B cell (primary cell): Measurements from ENCODE around the gene ADAM12. TPM values are rescaled to one million over a fixed set of nuclear protein-coding genes. Genes with fewer than 3 reads are reported as not detected.

Experiments used
- ATAC-seq: fragments of 200-7000 bp; cut with Tn5 transposase; one replicate; pipeline ENCODE4 v1.10.0; 2021; ENCODE audit warnings: low read depth, mild to moderate bottlenecking, moderate number of reproducible peaks, moderate library complexity
- CTCF ChIA-PET: fragments of 350-600 bp; sonication (Branson Sonifier 250); formaldehyde crosslinking; loops from one replicate; lab custom pipeline; 2021; ENCODE audit warnings: antibody characterized with exemption, inconsistent platforms; lab: Charles Lee
- POLR2A ChIA-PET: fragments of 350-600 bp; sonication (Branson Sonifier 250); formaldehyde crosslinking; loops from one replicate; lab custom pipeline; 2021; ENCODE audit warnings: antibody characterized with exemption; lab: Charles Lee
- DNase-seq: peaks from one replicate; pipeline ENCODE4 v3.0.0; 2013
- H2AFZ ChIP-seq: 2 replicates; pipeline ENCODE4 v1.6.1; 2012; ENCODE audit warnings: mild to moderate bottlenecking, low read depth, low read length; ENCODE audit not compliant: insufficient read depth, poor library complexity, severe bottlenecking
- H3K27ac ChIP-seq, 2 donors: 1 replicate in 1 of 2; 2 replicates in 1 of 2; pipeline ENCODE4 v1.5.1; 2012 to 2013; ENCODE audit warnings: low read length in 2 of 2, mild to moderate bottlenecking in 2 of 2, moderate library complexity in 1 of 2
- H3K27me3 ChIP-seq, 4 experiments: fragments of 200-600 bp in 1 of 4; sonication (generic) in 1 of 4; replicated peaks in 1 of 4; 1 replicate in 2 of 4; 2 replicates in 2 of 4; pipeline versions ENCODE4 v1.6.1 to v1.7.0; 2013 to 2016; ENCODE audit warnings: low read length in 3 of 4, mild to moderate bottlenecking in 2 of 4, mixed read lengths in 1 of 4, moderate library complexity in 1 of 4; ENCODE audit not compliant: insufficient read depth in 4 of 4, control insufficient read depth in 3 of 4; ENCODE audit errors: control extremely low read depth in 1 of 4
- H3K36me3 ChIP-seq, 2 experiments: replicated peaks in 1 of 2; 1 replicate in 1 of 2; 2 replicates in 1 of 2; pipeline versions ENCODE4 v1.6.1 to v1.7.1; 2013; ENCODE audit warnings: low read length in 1 of 2; ENCODE audit not compliant: insufficient read depth in 2 of 2, control insufficient read depth in 1 of 2; ENCODE audit errors: control extremely low read depth in 1 of 2, extremely low read depth in 1 of 2
- H3K4me1 ChIP-seq, 2 donors: fragments of 200-600 bp in 1 of 2; sonication (generic) in 1 of 2; 1 replicate in 1 of 2; 2 replicates in 1 of 2; pipeline versions ENCODE4 v1.5.1 to v1.6.1; 2013 to 2017; ENCODE audit warnings: low read length in 2 of 2; ENCODE audit not compliant: control insufficient read depth in 2 of 2, insufficient read depth in 2 of 2
- H3K4me2 ChIP-seq: replicated peaks from 2 replicates; pipeline ENCODE3; 2012; ENCODE audit warnings: mild to moderate bottlenecking, low read depth, low read length; ENCODE audit not compliant: poor library complexity, severe bottlenecking
- H3K4me3 ChIP-seq, 5 experiments: fragments of 200-600 bp in 1 of 5; sonication (generic) in 1 of 5; 1 replicate in 3 of 5; 2 replicates in 2 of 5; pipeline versions ENCODE4 v1.5.1 to v1.7.0; 2011 to 2016; ENCODE audit warnings: low read length in 4 of 5, mild to moderate bottlenecking in 4 of 5, low read depth in 2 of 5, control low read depth in 1 of 5, moderate library complexity in 1 of 5; ENCODE audit not compliant: insufficient read depth in 1 of 5; ENCODE audit errors: control extremely low read depth in 1 of 5, extremely low read depth in 1 of 5
- H3K79me2 ChIP-seq: fragments of 200-600 bp; sonication (generic); one replicate; pipeline ENCODE4 v1.6.0; 2016; ENCODE audit warnings: low read length; ENCODE audit not compliant: control insufficient read depth, insufficient read depth
- H3K9ac ChIP-seq: fragments of 200-600 bp; sonication (generic); 2 replicates; pipeline ENCODE4 v1.6.1; 2017; ENCODE audit warnings: mild to moderate bottlenecking, low read length, moderate library complexity
- H3K9me3 ChIP-seq, 3 donors: one replicate each; pipeline versions ENCODE4 v1.6.1 to v1.7.1; 2013; ENCODE audit warnings: low read length in 2 of 3; ENCODE audit not compliant: control insufficient read depth in 2 of 3, insufficient read depth in 1 of 3; ENCODE audit errors: control extremely low read depth in 1 of 3
- H4K20me1 ChIP-seq: 2 replicates; pipeline ENCODE4 v1.6.0; 2012; ENCODE audit warnings: mild to moderate bottlenecking, low read length; ENCODE audit not compliant: insufficient read depth, control insufficient read depth, poor library complexity, severe bottlenecking
- H3K27ac Mint-ChIP-seq: one replicate; pipeline ENCODE4 v1.8.0; 2021; ENCODE audit warnings: mixed read lengths
- H3K27me3 Mint-ChIP-seq: one replicate; pipeline ENCODE4 v1.8.0; 2021; ENCODE audit warnings: mixed read lengths
- H3K4me1 Mint-ChIP-seq: one replicate; pipeline ENCODE4 v1.8.0; 2021; ENCODE audit warnings: mixed read lengths
- H3K4me3 Mint-ChIP-seq: one replicate; pipeline ENCODE4 v1.8.0; 2021; ENCODE audit warnings: mixed read lengths
- H3K9me3 Mint-ChIP-seq: one replicate; pipeline ENCODE4 v1.8.0; 2022; ENCODE audit warnings: mixed read lengths; ENCODE audit not compliant: insufficient read depth
- EZH2 ChIP-seq: IDR thresholded peaks from 2 replicates; pipeline ENCODE4 v1.6.1; 2012; ENCODE audit warnings: borderline replicate concordance, low read depth, mild to moderate bottlenecking, moderate library complexity, low read length; ENCODE audit not compliant: insufficient read depth, poor library complexity, severe bottlenecking
- WGBS: methylation state at CpG from one replicate; pipeline ENCODE4 v1.1.5; 2013; ENCODE audit warnings: missing lambda C conversion rate; ENCODE audit not compliant: insufficient coverage; 5-methylcytosine and 5-hydroxymethylcytosine counted together
- intact Hi-C: fragments of 100-400 bp; cut with micrococcal nuclease; formaldehyde crosslinking; loops from one replicate; pipeline ENCODE4 v1.10.0; 2022
- polyA plus RNA-seq: library from polyadenylated mRNA; depleted of rRNA; stranded (reverse); fragments of >200 nt; gene quantifications from 2 replicates; pipeline ENCODE4 v1.2.3, GENCODE V29; 2012
- total RNA-seq, 2 donors: library from RNA; stranded (reverse); fragments of 120-200 nt in 1 of 2; gene quantifications; 1 replicate in 1 of 2; 2 replicates in 1 of 2; pipeline versions ENCODE4 v1.2.3 to v1.2.4, GENCODE V29; 2013 to 2022
- TF ChIP-seq, protein P1 (sequence below): fragments of 200-600 bp; IDR thresholded peaks from one replicate; pipeline ENCODE4 v1.8.0; 2022; ENCODE audit warnings: antibody characterized with exemption, mild to moderate bottlenecking

ADAM12 gene
- total and polyA plus RNA-seq, 2 donors (not counting 1 experiment from before 2014, with no cell fraction given), result 0.01 to 0.22 TPM

- Histone ChIP-seq H3K4me3 (no peak overlapping the region), H3K4me2 (no peak overlapping the region), H3K27ac (no peak overlapping the region), H3K79me2 (no peaks in the 10 kb centered on the region), H3K36me3 (no peaks in the 10 kb centered on the region), H3K9me3 (peaks cover 0 to 5% (median 0%) of the 10 kb centered on the region in 3 donors), H2AFZ (no peak overlapping the region), H3K9ac (no peak overlapping the region), H4K20me1 (no peaks in the 10 kb centered on the region), H3K27me3 (no peaks in the 10 kb centered on the region), H3K4me1 (no peaks in the 10 kb centered on the region)
- DNase-seq (no peak), ATAC-seq (no peak)
- TF ChIP-seq, protein P1, sequence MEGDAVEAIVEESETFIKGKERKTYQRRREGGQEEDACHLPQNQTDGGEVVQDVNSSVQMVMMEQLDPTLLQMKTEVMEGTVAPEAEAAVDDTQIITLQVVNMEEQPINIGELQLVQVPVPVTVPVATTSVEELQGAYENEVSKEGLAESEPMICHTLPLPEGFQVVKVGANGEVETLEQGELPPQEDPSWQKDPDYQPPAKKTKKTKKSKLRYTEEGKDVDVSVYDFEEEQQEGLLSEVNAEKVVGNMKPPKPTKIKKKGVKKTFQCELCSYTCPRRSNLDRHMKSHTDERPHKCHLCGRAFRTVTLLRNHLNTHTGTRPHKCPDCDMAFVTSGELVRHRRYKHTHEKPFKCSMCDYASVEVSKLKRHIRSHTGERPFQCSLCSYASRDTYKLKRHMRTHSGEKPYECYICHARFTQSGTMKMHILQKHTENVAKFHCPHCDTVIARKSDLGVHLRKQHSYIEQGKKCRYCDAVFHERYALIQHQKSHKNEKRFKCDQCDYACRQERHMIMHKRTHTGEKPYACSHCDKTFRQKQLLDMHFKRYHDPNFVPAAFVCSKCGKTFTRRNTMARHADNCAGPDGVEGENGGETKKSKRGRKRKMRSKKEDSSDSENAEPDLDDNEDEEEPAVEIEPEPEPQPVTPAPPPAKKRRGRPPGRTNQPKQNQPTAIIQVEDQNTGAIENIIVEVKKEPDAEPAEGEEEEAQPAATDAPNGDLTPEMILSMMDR, result no peak
- no peak for TF ChIP-seq EZH2
- Mint-ChIP-seq H3K9me3 (peaks cover 6% of the 10 kb centered on the region), H3K27ac (no peak overlapping the region), H3K27me3 (no peaks in the 10 kb centered on the region), H3K4me1 (no peaks in the 10 kb centered on the region), H3K4me3 (no peak overlapping the region)
- ChIA-PET CTCF (no interaction called here), POLR2A (no interaction called here)
- intact Hi-C loops, result no loop called here
- WGBS, result 98% methylated on average over 6 of the region's 14 CpGs
Measured at GRCh38 chr10:126264102-126265018, 123.9 kb downstream of the ADAM12 start.

DNA sequence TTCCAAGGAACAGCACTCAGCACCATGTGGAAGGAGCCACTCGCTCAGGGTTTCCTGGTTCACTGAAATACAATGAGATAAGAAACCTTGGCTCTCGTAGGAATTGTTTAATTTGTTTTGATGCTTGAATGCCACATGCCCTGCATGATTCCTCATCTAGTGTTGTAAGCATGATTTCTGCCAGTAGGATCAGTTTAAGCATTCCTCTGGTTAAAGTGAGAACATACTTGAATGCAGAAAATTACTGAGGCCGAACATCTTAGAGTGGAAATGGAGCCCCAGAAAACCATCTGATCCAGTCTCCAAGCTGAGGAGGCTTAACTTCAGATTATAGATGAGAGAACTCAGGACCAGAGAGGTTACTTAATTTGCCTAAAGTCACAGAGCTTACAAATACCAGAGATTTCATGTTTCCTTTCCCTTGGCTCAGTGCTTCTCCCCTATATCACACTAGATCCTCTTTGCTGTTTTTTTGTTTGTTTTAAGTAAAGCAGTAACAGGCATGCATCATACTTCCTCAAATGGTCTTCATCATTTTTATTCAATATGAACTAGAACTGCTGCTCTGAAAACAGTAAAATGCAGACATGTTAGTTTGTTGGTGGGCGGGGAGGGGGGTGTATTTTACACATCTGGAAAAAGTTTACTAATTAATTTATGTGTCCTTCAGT, 125.1 kb downstream of the ADAM12 start:
- Histone ChIP-seq H3K4me2 (no peak overlapping the region), H3K4me1 (no peaks in the 10 kb centered on the region), H3K36me3 (no peaks in the 10 kb centered on the region), H3K27ac (no peak overlapping the region), H3K9ac (no peak overlapping the region), H3K9me3 (peaks cover 0 to 5% (median 0%) of the 10 kb centered on the region in 3 donors), H3K79me2 (no peaks in the 10 kb centered on the region), H3K27me3 (no peaks in the 10 kb centered on the region), H2AFZ (no peak overlapping the region), H3K4me3 (no peak overlapping the region), H4K20me1 (no peaks in the 10 kb centered on the region)
- Mint-ChIP-seq H3K9me3 (peaks cover 6% of the 10 kb centered on the region), H3K27ac (no peak overlapping the region), H3K27me3 (no peaks in the 10 kb centered on the region), H3K4me3 (no peak overlapping the region), H3K4me1 (no peaks in the 10 kb centered on the region)
- 80% methylated on average over 3 of the region's 4 CpGs for WGBS
- POLR2A ChIA-PET, result no interaction called here
- no peak for ATAC-seq
- CTCF ChIA-PET, result no interaction called here
- TF ChIP-seq EZH2, result no peak
- TF ChIP-seq, protein P1, result no peak
- no peak for DNase-seq
- intact Hi-C loops, result no loop called here
